ENCODE measurements around the gene PLEKHG4B. TPM values are rescaled to one million over a fixed set of nuclear protein-coding genes. Genes with fewer than 3 reads are reported as not detected.

PLEKHG4B gene
- total RNA-seq, 1 experiment from 2014 or later = 0.28 TPM

DNA sequence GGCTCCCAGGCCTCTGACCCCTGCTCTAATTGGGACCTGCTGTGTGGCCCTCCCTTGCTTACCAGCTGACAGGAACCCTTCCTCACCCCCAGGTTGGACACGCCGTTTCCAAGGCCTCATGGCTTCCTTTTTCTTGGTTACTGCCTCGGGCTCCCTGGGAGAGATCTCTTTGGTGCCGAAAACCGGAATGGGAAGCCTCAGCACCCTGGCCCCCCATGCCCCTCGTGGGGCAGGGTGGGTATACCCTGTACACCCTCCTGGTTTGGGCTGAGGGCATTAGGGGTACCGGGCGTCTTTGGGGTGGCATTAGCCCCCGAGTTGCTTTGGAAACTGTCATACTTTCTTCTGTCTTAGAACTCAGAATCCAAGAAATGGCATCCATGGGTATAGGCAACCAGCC lies 89.2 kb downstream of the PLEKHG4B start:
- Histone ChIP-seq H3K4me3 (ENCODE audit: low read depth, low read length, poor library complexity, severe bottlenecking) (no peak overlapping the region), H3K36me3 (ENCODE audit: insufficient read depth, low read length, poor library complexity, severe bottlenecking) (no peaks in the 10 kb centered on the region), H3K27ac (ENCODE audit: low read depth, low read length, poor library complexity, severe bottlenecking) (no peak overlapping the region), H3K27me3 (replicated peaks; ENCODE audit: insufficient read depth, low read depth, low read length, poor library complexity) (peaks cover 13% of the 10 kb centered on the region), H3K9me3 (ENCODE audit: low read depth, low read length, poor library complexity, severe bottlenecking) (no peaks in the 10 kb centered on the region), H3K4me1 (ENCODE audit: insufficient read depth, low read length, poor library complexity, severe bottlenecking) (no peaks in the 10 kb centered on the region)
- no peak for TF ChIP-seq CTCF (conservative IDR thresholded peaks at IDR 0.05; ENCODE audit: low read depth, low read length)
- TF ChIP-seq EZH2 (IDR thresholded peaks at IDR 0.05; ENCODE audit: borderline replicate concordance, low read depth, low read length, poor library complexity, severe bottlenecking) = no peak
- intact Hi-C loops (cut with micrococcal nuclease; ENCODE audit: unreplicated experiment) = no loop called here
- CTCF ChIA-PET = no interaction called here
- POLR2A ChIA-PET (ENCODE audit: low non-redundant PET) = no interaction called here
- no peak for DNase-seq (ENCODE audit: low spot score)
- no TSS peak for BruUV-seq (replicated peaks)

DNA sequence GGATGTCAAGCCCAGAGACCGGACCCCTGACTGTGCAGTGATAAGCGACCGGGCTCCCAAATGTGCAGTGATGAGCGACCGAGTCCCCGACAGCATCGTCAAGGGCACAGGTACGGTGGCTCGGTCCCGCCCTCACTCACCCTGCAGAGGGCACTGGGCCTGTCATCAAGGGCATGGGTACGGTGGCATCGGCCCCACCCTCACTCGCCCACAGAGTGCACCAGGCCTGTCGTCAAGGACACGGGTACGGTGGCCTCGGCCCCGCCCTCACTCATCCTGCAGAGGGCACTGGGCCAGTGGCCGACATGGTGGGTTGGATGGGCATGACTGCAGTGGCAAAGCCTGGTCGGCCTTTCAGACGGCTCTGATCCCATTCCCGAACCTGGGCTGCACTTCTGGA lies 89.6 kb downstream of the PLEKHG4B start:
- CTCF ChIA-PET = no interaction called here

GRCh38 chr5:182126-182525 lies 90.2 kb downstream of the PLEKHG4B start:
- Histone ChIP-seq H3K4me3 (ENCODE audit: low read depth, low read length, poor library complexity, severe bottlenecking) (no peak overlapping the region), H3K4me1 (ENCODE audit: insufficient read depth, low read length, poor library complexity, severe bottlenecking) (no peaks in the 10 kb centered on the region), H3K27me3 (replicated peaks; ENCODE audit: insufficient read depth, low read depth, low read length, poor library complexity) (peaks cover 13% of the 10 kb centered on the region), H3K36me3 (ENCODE audit: insufficient read depth, low read length, poor library complexity, severe bottlenecking) (no peaks in the 10 kb centered on the region), H3K27ac (ENCODE audit: low read depth, low read length, poor library complexity, severe bottlenecking) (no peak overlapping the region), H3K9me3 (ENCODE audit: low read depth, low read length, poor library complexity, severe bottlenecking) (no peaks in the 10 kb centered on the region)
- CTCF ChIA-PET = no interaction called here
- POLR2A ChIA-PET (ENCODE audit: low non-redundant PET) = no interaction called here
- intact Hi-C loops (cut with micrococcal nuclease; ENCODE audit: unreplicated experiment) = no loop called here
- TF ChIP-seq CTCF (conservative IDR thresholded peaks at IDR 0.05; ENCODE audit: low read depth, low read length) = no peak
- no peak for TF ChIP-seq EZH2 (IDR thresholded peaks at IDR 0.05; ENCODE audit: borderline replicate concordance, low read depth, low read length, poor library complexity, severe bottlenecking)
- no TSS peak for BruUV-seq (replicated peaks)
- no peak for DNase-seq (ENCODE audit: low spot score)

More for the DNA sequence above, 89.6 kb downstream of the PLEKHG4B start:
- no peaks in the 10 kb centered on the region for H3K9me3 ChIP-seq (ENCODE audit: low read depth, low read length, poor library complexity, severe bottlenecking)
- no peaks in the 10 kb centered on the region for H3K4me1 ChIP-seq (ENCODE audit: insufficient read depth, low read length, poor library complexity, severe bottlenecking)
- no peak for TF ChIP-seq EZH2 (IDR thresholded peaks at IDR 0.05; ENCODE audit: borderline replicate concordance, low read depth, low read length, poor library complexity, severe bottlenecking)
- TF ChIP-seq CTCF (conservative IDR thresholded peaks at IDR 0.05; ENCODE audit: low read depth, low read length) = no peak
- H3K27me3 ChIP-seq (replicated peaks; ENCODE audit: insufficient read depth, low read depth, low read length, poor library complexity) = peaks cover 13% of the 10 kb centered on the region
- no peak overlapping the region for H3K27ac ChIP-seq (ENCODE audit: low read depth, low read length, poor library complexity, severe bottlenecking)
- POLR2A ChIA-PET (ENCODE audit: low non-redundant PET) = no interaction called here
- intact Hi-C loops (cut with micrococcal nuclease; ENCODE audit: unreplicated experiment) = no loop called here
- H3K36me3 ChIP-seq (ENCODE audit: insufficient read depth, low read length, poor library complexity, severe bottlenecking) = no peaks in the 10 kb centered on the region
- H3K4me3 ChIP-seq (ENCODE audit: low read depth, low read length, poor library complexity, severe bottlenecking) = no peak overlapping the region
- no peak for DNase-seq (ENCODE audit: low spot score)
- BruUV-seq (replicated peaks) = no TSS peak

Data from A673 (cell line).